Neural cell (in vitro differentiated cells): ENCODE data around the gene ADCY1. TPM values are rescaled to one million over a fixed set of nuclear protein-coding genes. Genes with fewer than 3 reads are reported as not detected.

ENCODE experiments used
- H2AFZ ChIP-seq: fragments of 200-600, 300-800 bp; sonication (generic), shearing (Covaris generic); 2 replicates; pipeline ENCODE4 v1.6.0; 2014; ENCODE audit warnings: low read depth, mild to moderate bottlenecking, antibody characterized with exemption, low read length, moderate library complexity
- H3F3A ChIP-seq: fragments of 200-600 bp; shearing (Covaris generic); 2 replicates; pipeline ENCODE4 v1.6.1; 2016; ENCODE audit warnings: mild to moderate bottlenecking, moderate library complexity, mixed read lengths, antibody characterized with exemption, low read length; ENCODE audit not compliant: insufficient read depth, poor library complexity, severe bottlenecking
- H3K27ac ChIP-seq: fragments of 200-600, 300-800 bp; sonication (generic), shearing (Covaris generic); 2 replicates; pipeline ENCODE4 v1.5.1; 2014; ENCODE audit warnings: mild to moderate bottlenecking, low read length, moderate library complexity
- H3K27me3 ChIP-seq: fragments of 300-800, 200-600 bp; sonication (generic), shearing (Covaris generic); 2 replicates; pipeline ENCODE4 v1.6.0; 2014; ENCODE audit warnings: mild to moderate bottlenecking, low read depth, low read length, moderate library complexity; ENCODE audit not compliant: insufficient read depth
- H3K36me3 ChIP-seq: fragments of 300-800, 200-600 bp; sonication (generic), shearing (Covaris generic); 2 replicates; pipeline ENCODE4 v1.5.1; 2014; ENCODE audit warnings: mild to moderate bottlenecking, antibody characterized with exemption, low read length, moderate library complexity; ENCODE audit not compliant: insufficient read depth
- H3K4me2 ChIP-seq: fragments of 300-800, 200-600 bp; sonication (generic), shearing (Covaris generic); 2 replicates; pipeline ENCODE4 v1.6.0; 2014; ENCODE audit warnings: mild to moderate bottlenecking, low read length
- H3K4me3 ChIP-seq: fragments of 300-800, 200-600 bp; sonication (generic), shearing (Covaris generic); 2 replicates; pipeline ENCODE4 v1.5.1; 2014; ENCODE audit warnings: mild to moderate bottlenecking, low read length, moderate library complexity
- H3K79me2 ChIP-seq: fragments of 200-600 bp; shearing (Covaris generic); replicated peaks from 2 replicates; pipeline ENCODE4 v1.6.0; 2014; ENCODE audit warnings: mild to moderate bottlenecking, low read length, moderate library complexity; ENCODE audit not compliant: insufficient read depth
- H3K9ac ChIP-seq: fragments of 300-800, 200-600 bp; sonication (generic), shearing (Covaris generic); 2 replicates; pipeline ENCODE4 v1.6.1; 2016; ENCODE audit warnings: mild to moderate bottlenecking, low read length, mixed read lengths
- H3K9me2 ChIP-seq: fragments of 200-600 bp; shearing (Covaris generic); 2 replicates; pipeline ENCODE4 v1.6.1; 2016; ENCODE audit warnings: mild to moderate bottlenecking, low read length, mixed read lengths; ENCODE audit not compliant: insufficient read depth
- H3K9me3 ChIP-seq: fragments of 200-600, 300-800 bp; sonication (generic), shearing (Covaris generic); 2 replicates; pipeline ENCODE4 v1.6.1; 2016; ENCODE audit warnings: mild to moderate bottlenecking, mixed run types, low read length, moderate library complexity, mixed read lengths
- H4K20me1 ChIP-seq: fragments of 200-600 bp; shearing (Covaris generic); 2 replicates; pipeline ENCODE4 v1.6.1; 2016; ENCODE audit warnings: mild to moderate bottlenecking, mixed run types; ENCODE audit not compliant: insufficient read depth
- CTCF ChIP-seq: fragments of 450-650 bp; IDR thresholded peaks from 2 replicates; pipeline ENCODE4 v1.5.1; 2014; ENCODE audit warnings: antibody characterized with exemption, mild to moderate bottlenecking, moderate library complexity; ENCODE audit not compliant: poor library complexity, severe bottlenecking
- EP300 ChIP-seq: fragments of 450-650 bp; conservative IDR thresholded peaks from 2 replicates; pipeline ENCODE4 v1.6.1; 2014; ENCODE audit warnings: antibody characterized with exemption, mild to moderate bottlenecking, moderate library complexity; ENCODE audit not compliant: poor library complexity, severe bottlenecking
- EZH2 ChIP-seq: fragments of 200-600, 300-800 bp; shearing (Covaris generic), sonication (generic); IDR thresholded peaks from 2 replicates; pipeline ENCODE4 v1.6.1; 2014; ENCODE audit warnings: antibody characterized with exemption, low read length, borderline replicate concordance, mild to moderate bottlenecking; ENCODE audit not compliant: insufficient read depth, poor library complexity, severe bottlenecking
- MXI1 ChIP-seq: fragments of 450-650 bp; conservative IDR thresholded peaks from 2 replicates; pipeline ENCODE4 v1.6.1; 2014; ENCODE audit warnings: antibody characterized with exemption, mild to moderate bottlenecking; ENCODE audit not compliant: poor library complexity, severe bottlenecking
- POLR2AphosphoS5 ChIP-seq: IDR thresholded peaks from 2 replicates; pipeline ENCODE4 v1.6.1; 2012
- RAD21 ChIP-seq: fragments of 450-650 bp; conservative IDR thresholded peaks from 2 replicates; pipeline ENCODE4 v1.6.1; 2014; ENCODE audit warnings: antibody characterized with exemption, mild to moderate bottlenecking, moderate library complexity
- SMC3 ChIP-seq: fragments of 450-650 bp; conservative IDR thresholded peaks from 2 replicates; pipeline ENCODE4 v1.6.1; 2014; ENCODE audit warnings: antibody characterized with exemption, mild to moderate bottlenecking, moderate library complexity; ENCODE audit not compliant: poor library complexity
- TAF1 ChIP-seq: IDR thresholded peaks from 2 replicates; pipeline ENCODE4 v1.6.1; 2012; ENCODE audit warnings: low read depth
- polyA plus RNA-seq: library from polyadenylated mRNA; depleted of rRNA; stranded (reverse); fragments of >200 nt; gene quantifications from 2 replicates; pipeline ENCODE4 v1.2.3, GENCODE V29; 2014
- TF ChIP-seq, protein P1 (sequence below): IDR thresholded peaks from 2 replicates; pipeline ENCODE4 v1.6.1; 2012; ENCODE audit warnings: borderline replicate concordance

The ADCY1 gene
- polyA plus RNA-seq, 1 donor from 2014 or later: 14.8 TPM

DNA sequence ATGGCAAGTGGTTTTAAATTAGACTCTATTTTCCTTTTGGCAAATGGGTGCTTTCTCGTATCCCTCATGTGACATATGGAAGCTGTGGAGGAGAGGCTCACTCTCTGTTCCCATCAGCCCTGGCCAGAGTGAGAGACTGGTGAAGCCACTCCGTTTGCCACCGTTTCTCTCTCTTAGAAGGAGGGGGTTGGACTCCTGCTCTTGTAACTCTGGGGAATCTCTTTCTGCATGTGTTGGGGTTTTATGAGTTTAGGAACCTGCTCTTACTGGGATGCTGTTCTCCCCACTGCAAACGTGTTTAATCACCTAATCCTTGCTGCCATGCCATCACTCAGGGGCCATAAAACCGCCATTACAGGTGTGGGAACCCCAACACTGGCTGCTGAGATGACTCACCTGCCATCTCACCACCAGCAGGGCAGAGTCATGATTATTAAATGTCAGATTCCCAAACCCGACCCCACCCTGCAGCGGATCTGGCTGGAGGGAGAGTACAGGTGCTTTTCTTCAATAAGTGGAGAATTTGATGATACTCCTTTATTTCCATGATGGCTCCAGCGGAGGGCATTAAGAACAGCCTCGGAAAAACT is 103.2 kb downstream of the ADCY1 start:
- Histone ChIP-seq H3F3A (no peaks in the 10 kb centered on the region), H3K27ac (no peak overlapping the region), H4K20me1 (no peaks in the 10 kb centered on the region), H3K9me3 (no peaks in the 10 kb centered on the region), H3K9me2 (no peaks in the 10 kb centered on the region), H2AFZ (no peak overlapping the region), H3K36me3 (no peaks in the 10 kb centered on the region), H3K79me2 (no peaks in the 10 kb centered on the region), H3K27me3 (no peaks in the 10 kb centered on the region), H3K9ac (no peak overlapping the region), H3K4me3 (no peak overlapping the region), H3K4me2 (no peak overlapping the region)
- TF ChIP-seq MXI1: no peak
- no peak for TF ChIP-seq SMC3
- TF ChIP-seq TAF1: no peak
- TF ChIP-seq CTCF: no peak
- TF ChIP-seq EP300: no peak
- no peak for TF ChIP-seq EZH2
- no peak for TF ChIP-seq RAD21
- TF ChIP-seq, protein P1, sequence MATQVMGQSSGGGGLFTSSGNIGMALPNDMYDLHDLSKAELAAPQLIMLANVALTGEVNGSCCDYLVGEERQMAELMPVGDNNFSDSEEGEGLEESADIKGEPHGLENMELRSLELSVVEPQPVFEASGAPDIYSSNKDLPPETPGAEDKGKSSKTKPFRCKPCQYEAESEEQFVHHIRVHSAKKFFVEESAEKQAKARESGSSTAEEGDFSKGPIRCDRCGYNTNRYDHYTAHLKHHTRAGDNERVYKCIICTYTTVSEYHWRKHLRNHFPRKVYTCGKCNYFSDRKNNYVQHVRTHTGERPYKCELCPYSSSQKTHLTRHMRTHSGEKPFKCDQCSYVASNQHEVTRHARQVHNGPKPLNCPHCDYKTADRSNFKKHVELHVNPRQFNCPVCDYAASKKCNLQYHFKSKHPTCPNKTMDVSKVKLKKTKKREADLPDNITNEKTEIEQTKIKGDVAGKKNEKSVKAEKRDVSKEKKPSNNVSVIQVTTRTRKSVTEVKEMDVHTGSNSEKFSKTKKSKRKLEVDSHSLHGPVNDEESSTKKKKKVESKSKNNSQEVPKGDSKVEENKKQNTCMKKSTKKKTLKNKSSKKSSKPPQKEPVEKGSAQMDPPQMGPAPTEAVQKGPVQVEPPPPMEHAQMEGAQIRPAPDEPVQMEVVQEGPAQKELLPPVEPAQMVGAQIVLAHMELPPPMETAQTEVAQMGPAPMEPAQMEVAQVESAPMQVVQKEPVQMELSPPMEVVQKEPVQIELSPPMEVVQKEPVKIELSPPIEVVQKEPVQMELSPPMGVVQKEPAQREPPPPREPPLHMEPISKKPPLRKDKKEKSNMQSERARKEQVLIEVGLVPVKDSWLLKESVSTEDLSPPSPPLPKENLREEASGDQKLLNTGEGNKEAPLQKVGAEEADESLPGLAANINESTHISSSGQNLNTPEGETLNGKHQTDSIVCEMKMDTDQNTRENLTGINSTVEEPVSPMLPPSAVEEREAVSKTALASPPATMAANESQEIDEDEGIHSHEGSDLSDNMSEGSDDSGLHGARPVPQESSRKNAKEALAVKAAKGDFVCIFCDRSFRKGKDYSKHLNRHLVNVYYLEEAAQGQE: no peak
- TF ChIP-seq POLR2AphosphoS5: no peak

DNA sequence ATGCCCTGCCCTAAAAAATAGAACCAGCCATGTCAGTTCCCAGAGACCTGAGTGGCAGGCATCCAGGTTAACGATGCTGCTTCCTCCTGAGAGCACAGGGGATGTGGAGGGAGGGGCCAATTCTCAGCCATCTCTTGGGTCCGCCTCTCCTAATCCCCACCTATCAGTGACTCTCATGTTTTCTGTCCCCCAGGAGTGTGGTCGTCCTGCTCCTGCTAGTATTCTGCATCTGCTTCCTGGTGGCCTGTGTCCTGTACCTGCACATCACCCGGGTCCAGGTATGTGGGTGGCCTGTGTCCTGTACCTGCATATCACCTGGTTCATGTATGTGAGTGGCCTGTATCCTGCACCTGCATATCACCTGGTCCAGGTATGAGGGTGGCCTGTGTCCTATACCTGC is 105.3 kb downstream of the ADCY1 start:
- Histone ChIP-seq H3K36me3 (no peaks in the 10 kb centered on the region), H3K9ac (no peak overlapping the region), H3K9me3 (no peaks in the 10 kb centered on the region), H3K4me2 (no peak overlapping the region), H3K9me2 (no peaks in the 10 kb centered on the region), H3K79me2 (no peaks in the 10 kb centered on the region), H4K20me1 (no peaks in the 10 kb centered on the region), H2AFZ (no peak overlapping the region), H3K27ac (no peak overlapping the region), H3K4me3 (no peak overlapping the region), H3F3A (no peaks in the 10 kb centered on the region), H3K27me3 (no peaks in the 10 kb centered on the region)
- TF ChIP-seq SMC3: no peak
- TF ChIP-seq RAD21: no peak
- TF ChIP-seq POLR2AphosphoS5: no peak
- no peak for TF ChIP-seq EP300
- no peak for TF ChIP-seq CTCF
- TF ChIP-seq TAF1: no peak
- TF ChIP-seq, protein P1: no peak
- TF ChIP-seq EZH2: no peak
- no peak for TF ChIP-seq MXI1
